NCI-H524 (cell line): ENCODE measurements around the gene GJD3.

Experiments
- DNase-seq, 2 experiments: peaks; one replicate each; lab custom pipeline; 2025; lab: John Stamatoyannopoulos, UW

Gene GJD3

DNA sequence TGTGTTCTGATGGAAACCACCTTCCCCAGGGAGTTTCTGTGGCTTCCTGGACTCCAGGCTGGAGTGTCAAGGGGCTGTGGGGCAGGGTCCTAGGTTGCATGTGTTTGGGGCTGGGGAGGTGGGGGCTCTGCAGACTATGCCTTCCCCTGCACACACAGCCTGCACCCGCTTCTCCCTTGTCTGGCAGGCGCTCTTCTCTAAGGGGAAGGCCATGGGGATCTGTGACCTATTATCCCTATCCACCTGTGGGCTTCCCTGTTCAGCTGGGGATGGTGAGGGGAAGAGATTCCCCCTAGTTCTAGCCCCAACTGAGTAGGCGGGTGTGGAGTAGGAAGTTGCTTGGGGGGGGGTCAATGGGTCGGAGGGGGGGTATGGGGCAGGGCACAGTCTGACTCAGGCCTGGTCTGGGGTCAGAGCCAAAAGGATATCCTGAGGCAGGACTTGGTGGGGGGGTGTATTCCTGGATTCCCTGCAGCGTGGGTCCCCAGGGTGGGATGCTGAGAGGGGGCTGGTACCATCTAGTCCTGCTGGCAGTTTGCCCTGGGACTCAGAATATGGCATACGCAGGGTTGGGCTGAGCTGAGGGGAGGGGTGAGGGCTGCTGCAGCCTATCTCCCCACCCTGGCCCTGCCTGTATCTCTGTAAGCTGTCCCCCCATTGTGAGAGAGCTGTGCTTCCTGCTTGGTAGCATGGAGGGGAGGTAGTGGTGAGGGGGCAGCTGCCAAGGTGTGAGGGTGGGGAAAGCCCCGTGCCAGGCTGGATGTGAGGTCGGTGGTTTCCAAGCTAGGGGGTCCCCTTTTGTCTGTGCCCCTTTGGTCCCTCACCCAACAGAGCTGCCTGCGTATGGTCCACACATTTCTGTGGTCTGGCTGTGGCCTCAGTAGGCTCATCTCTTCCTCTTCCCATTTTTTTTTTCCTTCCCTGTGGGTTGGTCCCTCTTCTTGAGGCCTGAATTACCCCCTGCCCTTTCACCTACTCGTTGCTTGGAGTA, 40.9 kb downstream of the GJD3 start:
- no peak for DNase-seq

DNA sequence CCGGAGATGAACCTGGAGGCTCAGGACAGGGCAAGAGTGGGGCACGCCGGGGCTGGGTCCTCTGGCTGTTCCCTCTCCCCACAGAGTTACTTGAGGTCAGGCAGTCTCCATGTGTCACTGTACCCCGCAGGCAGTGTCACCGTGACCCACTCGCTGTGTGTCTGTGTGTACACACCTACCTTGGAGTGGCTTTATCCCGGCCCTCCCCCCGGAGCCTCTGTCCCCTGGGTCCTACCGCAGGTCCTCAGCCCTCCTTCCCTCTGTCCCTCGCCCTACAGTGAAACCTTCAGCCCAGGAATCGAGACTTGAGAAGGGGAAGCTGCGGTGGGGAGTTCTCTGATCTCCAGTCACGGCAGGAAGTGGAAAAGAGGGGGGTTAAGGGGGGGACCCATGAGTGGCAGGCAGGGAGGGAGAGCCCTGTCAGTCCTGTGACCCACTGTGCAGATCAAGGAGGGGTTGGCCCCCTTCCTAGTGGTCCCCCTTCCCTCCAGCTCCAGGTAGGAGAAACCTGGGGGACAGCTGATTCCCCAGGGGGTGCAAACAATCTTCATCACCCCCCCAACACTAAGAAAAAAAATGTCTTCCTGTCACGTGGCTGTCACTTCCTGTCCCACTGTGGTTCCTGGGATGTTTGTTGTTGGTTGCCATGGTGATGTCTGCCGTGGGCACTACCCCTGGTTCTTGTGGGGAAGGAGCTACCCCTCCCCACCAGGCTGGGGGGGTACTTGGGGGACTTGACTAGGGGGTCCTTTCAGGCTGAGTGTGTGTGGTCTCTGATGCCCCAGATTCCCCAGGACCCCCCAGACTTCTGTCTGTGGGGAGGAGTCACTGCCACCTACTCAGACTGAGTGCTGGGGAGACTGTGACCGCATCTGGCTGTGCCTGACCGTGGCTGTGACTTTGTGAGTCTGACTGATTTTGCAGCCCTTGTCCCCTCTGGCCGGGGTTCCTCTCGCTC, 41.9 kb downstream of the GJD3 start:
- DNase-seq, result no peak

DNA sequence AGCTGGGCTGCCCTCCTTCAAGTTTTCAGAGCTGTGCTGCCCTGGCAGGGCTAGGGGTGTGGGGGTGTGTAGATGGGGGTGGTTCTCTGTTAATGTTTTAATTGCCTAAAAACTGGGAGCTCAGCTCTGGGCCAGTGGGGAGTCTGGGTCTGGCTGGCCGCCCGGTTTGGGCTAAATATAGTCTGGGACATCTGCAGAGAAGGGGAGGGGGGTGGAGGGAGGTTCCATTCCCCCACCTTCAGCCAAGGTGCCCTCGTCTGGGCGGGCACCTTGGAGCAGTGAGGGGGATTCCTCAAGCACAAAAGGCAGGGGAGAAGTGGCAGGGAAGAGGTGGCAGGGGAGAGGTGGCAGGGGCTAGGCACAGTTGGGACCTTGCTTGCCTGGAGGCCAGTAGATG, 42.6 kb downstream of the GJD3 start:
- no peak for DNase-seq

DNA sequence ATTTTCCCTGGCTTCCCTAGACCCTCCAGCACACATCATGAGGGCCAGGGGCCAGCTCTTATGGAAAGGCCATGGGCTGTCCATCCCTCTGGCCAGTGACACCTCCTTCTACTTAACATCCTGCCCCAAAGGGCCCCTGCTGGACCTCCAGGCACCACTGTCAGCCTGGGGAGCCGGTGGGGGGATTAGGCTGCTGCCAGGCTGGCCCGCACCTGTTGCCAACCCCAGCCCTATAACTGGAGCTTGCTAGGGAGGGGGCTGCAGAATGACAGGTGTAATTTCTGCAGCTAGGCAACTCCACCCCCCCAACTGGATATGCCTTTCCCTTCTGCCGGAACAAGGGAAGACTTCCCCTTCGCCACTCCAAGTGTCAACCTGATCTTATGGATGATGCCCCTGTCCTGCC, 43.0 kb downstream of the GJD3 start:
- peak; percentile 17 to 46 for DNase-seq

DNA sequence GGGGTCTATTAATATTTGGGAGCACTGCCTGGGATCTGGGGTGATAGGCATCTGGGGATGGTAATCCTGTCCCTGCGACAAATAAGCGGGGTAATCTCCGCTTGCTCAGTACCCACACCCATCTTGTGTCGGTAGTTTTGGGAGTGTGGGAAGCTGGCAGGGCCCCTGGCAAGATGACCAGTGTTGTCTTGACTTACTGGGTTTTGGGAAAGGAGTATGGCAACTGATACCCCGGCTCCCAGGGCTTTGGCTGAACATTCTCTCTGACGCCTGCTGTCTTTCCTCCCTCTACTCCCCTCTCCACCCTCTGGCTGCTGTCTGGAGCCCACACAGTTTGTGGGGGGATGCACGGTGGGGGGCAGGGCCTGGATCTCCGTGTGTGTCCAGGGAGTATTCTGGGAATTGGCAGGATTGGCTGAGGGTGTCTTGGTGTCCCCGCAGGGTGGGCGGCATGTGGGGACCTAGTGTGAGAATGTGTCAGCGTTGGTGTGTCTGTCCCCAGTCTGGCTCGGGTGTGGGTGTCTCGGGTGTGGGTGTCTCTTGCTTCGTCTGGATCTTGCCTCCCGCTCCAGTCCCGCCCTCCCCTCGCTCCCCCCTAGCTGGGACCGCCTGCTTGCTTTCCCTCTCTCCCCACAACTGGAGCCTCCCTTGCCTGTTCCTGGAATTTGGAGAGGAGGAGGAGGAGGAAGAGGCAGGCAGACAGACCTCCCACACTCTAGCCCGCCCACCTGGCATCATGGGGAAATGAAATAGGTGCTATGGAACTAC, 43.6 kb downstream of the GJD3 start:
- peak in 1 of 2 experiments; percentile 40 for DNase-seq

DNA sequence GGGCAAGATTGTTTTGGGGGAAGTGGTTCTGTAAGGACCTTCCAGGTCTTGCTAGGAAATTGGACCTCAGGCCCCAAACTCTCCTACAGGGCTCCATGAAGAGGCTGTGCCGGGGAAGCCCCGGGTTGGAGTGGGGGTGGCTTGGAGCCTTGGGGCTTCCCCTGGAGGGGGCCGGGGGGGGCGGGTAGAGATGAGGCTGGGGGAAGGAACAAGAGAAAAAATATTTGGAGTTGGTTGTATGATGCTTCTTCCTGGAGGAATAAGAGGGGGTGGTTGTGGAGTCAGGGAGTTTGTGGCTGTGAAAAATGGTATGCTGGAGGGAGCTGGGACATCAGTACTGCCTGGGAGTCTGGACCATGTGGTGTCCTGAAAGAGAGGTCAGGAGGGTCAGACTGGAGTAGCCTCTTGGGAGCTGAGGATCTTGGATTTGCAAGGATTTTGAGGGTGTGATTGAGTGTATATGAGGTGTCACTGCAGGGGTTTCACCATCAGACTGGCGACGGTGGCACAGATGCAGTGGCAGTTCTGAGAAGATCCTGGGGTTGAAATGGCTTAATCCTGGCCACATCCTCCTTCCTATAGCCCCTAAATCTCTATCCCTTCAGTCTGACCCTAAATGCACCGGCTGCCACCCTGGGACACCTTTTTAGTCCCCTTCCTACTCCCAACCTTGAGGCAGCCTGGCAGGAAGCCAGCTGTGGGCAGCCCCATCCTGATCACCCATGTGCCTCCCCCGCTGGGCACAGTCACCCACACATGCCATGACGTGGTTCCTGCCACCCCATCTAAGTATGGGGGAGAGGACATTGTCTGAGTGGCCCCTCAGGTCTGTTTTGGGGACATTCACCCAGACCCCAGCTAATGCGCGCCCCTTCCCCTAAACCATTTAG, 44.6 kb downstream of the GJD3 start:
- DNase-seq, result no peak

DNA sequence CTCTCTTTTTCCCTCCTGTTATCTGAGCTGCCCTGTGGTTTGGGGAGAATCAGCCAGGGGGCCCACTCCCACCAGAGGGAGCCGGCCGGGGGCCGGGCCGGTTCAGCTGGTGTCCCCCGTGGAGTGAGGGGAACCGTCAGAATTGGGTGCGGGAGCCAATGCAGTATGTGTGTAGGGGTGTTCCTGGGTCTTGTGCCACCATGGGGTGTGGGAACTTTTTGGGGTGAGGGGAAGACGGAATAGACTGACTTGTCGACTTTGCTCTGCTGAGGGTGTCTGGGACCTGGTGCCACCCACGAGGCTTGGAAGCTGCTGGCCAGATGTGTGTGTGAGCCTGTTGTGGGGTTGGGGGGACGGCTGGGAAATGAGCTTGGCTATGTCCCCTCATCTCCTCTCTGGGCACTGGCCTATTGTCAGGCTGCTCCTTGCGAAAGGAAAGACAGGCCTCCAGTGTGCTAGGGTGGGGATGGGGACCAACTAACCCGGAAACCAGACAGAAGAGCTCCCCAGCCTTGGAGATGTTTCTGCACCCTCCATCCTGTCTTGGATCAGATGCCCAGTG, 45.6 kb downstream of the GJD3 start:
- no peak for DNase-seq

DNA sequence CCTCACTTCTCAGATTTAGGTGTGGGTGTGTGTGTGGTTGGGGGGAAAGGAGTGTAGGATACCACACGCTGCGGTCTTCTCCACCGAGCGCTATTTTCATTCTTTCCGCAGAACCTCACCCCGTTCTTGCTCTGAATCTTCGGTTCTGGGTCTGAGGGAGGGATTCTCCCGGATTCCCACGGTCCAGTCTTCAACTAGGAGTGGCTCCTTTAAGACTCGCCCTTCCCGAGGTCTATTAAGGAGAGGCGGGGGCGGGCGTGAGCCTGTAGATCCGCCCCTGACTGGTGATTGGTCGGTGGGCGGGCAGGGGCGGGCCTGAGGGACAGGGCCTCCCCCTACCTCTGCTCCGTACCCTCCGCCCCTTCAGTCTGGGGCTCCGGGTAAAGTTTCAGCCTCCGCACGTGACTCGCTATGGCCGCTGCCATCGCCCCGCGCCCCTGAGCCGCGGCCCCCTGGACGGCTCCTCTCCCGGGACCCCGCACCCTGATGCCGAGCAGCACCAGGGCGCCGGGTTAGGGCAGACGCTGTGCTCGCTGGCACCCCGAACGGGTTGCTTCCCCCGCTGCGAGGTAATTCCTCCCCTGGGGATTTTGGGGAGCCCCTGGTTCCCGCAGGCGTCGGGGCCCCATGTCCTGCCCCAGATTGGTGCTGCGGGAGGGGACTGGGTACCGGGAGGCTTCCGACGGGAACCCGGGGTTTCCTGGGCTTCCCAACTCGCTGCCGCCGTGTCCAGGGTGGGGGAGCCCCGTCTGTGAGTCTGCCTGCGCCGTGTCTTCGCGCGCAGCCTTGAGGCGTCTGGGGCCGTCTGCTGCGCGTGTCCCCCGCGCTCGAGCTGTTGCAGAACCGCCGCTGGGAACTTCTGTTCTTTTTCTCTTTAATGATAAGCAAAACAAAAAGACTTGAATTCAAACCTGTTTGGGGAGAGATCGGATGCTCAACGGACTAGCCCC, 46.4 kb downstream of the GJD3 start:
- peak; percentile 94 to 97 for DNase-seq

DNA sequence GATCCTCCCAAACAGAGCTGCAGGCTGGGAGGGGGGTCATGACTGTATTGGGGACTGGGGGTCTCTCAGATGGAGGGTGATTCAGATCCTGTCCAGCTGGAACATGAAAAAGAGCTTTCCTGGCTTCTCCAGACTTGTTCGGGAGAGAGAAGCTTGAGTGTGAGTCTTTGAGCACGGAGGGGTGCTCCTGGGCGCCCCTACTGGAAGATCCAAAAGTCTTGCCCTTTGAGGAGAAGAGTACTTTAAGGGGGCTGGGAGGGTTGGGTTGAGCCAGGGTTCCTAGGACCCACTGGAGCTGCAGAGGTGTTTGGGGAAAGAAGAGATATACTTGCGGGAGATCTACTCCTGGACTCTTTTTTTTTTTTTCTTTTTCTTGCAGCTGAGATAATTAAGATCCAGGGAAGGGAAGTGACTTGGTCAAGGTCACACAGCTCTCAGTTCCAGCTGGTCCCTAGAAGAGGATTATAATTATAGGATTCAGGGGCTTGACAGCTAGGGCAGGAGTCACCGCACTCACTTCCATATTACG, 47.1 kb downstream of the GJD3 start:
- peak; percentile 36 to 69 for DNase-seq

DNA sequence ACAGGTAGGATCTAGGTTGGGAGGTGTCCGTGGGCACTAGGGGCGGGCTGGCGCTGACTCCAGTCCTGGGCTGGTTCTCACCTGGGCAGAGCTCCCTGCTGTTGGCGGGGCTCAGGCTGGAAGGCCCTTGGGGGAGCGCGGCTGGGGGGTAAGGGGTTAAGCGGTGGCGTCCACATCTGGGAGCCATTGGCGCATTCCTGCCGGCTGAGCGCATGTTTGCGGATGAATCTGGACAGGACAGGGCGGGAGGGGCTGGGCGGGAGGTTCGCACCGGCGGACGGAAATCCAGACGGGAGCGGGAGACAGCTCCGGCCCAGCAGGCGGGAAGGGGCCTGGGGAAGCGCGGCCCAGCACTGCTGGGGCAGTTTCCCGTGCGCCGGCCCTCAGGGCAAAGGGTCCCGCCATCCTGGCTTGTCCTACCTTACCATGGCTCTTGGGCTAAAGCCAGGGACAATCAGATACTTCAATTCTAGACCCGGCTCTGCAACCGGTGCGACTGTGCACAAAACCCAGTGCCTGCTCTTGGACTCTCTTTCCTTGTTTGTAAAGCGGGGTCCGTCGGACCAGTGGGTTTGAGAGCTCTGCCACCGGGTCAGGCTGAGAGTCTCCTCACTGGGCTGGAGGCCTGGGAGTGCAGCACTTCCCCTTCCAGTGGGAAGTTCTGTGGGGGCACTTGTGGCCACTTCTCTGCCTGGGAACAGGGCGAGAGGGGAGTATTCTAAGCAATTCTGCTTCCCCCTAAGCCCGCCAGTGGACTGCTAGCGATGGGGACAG, 47.8 kb downstream of the GJD3 start:
- DNase-seq, result peak in 1 of 2 experiments; percentile 16

DNA sequence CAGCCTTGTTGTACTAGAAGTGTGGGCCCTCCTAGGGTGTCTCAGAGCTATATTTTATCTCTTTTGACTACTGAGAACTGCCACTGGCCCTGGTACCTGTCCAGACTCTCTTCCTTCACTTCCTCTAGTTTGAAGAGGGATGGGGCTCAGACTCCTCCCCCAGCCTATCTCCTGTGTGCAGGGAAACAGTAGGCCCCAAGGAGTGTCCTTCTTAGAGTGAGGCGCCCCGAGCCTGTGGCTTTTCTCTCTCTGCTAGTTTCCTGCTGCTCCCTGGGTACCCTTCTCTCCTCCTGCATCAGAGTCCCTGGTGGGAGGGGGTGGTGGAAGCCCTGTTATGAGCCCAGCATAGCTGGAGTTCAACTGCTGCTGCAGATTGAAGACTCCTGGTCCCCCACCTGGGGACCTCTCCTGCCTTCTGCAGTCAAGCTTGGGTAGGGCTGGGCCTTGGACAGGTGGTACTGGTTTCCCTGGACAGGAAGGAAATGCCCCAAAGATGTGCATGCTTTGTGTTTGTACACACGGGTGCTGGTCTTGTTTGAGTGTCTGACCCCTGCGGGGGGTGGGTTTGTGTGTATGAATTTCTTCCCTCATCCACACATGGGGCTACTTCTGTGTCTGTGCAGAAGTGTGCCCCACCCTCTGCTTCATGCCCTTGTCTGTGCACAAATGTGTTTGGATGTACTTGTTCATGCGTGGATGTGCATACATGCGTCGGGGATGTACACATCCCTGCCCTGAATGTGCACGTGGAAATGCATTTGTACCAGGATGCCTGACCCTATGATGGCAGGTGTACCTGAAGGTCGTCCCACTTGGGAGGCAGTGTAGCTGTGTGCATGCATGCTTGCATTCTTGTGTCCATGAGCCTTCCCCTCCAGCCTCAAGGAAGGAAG, 48.6 kb downstream of the GJD3 start:
- DNase-seq, result no peak

DNA sequence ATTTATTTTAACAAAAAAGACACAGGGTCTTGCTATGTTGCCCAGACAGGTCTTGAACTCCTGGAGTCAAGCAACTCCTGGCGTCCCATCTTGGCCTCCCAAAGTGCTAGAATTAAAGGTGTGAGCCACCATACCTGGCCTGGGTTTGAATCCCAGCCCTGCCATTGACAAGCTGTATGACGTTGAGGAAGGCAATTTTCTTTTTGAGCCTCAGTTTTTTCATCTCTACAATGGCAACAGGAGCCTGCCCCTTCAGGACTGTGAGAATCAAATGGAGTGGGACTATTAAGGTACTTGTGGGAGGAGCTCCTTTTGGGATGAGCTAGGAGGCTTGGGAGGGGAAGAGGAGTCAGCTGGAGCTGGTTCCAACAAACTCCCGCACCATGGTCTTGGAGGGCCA, 49.3 kb downstream of the GJD3 start:
- no peak for DNase-seq

DNA sequence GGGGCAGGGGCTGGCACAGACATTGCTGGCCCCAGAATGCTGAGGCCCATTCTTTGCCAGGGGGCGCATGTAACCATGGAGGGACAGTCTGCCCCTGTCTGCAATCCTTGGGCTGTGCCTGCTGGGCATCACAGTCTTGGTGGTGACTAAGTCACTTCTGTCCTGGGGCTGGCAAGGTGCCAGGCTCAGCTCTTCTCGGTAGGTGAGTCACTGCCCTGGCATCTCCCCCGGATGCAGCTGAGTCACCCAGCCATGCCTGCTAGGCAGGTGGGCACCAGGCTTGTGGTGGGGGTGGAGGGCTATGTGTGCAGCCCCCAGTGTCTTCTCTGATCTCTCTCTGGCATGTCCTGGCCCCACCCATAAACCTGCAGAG, 50.0 kb downstream of the GJD3 start:
- DNase-seq, result peak; percentile 41 to 77

DNA sequence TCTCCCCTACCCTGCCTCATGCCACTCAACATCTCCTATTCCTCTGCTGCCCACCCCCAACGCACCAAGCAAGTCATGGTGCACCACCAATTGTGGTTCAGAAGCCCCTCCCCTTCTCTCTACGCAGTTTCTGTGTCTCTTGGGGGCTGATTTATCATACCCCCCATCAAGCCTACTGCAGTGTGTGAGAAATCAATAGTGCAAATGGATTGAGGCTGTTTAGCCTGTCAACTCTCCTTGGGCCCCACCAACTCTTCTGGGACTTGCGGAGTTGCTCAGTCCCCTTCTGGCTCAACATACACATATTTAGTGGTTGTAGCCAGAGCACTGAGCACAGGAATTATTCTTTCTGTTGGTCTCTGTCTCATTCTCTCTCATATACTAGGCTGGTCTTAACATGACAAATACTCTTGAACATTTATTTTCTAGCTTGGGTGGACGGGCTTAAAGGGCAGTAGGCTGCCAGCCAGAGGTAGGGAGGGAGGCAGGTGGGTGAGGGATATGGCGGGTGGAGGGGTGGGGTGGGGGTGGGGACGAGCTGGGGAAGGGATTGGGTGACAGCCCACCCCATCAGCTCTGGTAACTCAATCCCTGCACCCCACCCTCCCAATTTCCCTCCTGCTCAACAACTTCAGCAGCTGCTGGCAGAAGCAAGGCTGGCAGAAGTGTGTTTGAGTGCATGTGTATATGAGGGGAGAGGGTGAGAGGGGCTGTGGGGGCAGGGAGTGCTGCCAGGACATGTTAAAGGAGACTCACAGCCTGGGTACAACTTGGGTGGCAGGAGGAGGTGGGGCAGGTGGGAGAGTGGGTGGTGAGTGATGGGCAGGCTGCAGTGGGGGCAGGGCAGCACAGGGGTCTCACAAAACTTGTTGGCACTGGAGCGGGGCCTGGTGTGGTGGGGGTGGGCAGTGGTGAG, 50.6 kb downstream of the GJD3 start:
- DNase-seq, result peak; percentile 84 to 96
